Glomerular visceral epithelial cell (primary cell): ENCODE data around the gene SKIDA1.
A peak's percentile ranks its signal among the peaks of the same experiment; 100 is the strongest.

Source experiments
- DNase-seq: peaks from one replicate; pipeline ENCODE4 v3.0.0-alpha.2; 2016; ENCODE audit errors: extremely low spot score

The SKIDA1 gene

DNA sequence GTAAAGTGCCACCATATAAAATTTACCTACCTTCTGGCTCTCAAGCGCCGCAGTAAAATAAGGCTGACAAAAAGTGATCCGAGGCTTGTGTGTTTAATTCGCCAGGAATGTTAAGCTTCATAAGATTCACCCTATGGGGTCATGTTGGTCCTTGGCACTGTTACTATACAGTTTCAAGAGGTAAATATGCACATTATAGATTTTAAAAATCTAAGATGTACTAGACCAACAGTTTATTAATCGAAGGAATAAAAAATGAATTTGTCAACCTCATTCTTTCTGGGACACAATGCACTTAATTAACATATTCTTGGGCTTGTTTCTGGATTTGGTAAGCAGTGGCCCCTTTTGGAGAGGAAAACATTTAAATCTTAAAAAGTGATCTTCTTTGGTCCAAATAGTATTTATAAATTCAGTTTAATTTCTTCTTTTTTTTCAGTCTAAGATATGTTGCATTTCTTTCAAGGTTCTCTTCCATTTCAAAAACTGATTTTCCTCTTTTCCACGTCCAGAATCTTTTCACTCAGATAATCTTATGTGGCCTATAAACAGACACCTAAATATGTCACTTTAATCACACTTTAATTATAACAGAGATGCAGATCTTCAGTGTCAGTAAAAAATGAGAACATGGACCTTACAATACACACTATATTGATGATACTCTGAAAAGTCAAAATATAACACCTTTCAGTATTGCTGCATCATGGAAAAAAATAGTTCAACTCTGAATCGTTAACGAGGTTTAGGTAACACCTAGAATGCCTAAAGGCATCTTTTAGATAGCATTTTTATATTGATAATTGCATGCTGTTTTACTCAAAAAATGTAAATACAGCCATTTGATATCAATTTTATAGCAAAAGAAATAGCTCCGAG, 3.8 kb upstream of the SKIDA1 start:
- DNase-seq, result no peak

DNA sequence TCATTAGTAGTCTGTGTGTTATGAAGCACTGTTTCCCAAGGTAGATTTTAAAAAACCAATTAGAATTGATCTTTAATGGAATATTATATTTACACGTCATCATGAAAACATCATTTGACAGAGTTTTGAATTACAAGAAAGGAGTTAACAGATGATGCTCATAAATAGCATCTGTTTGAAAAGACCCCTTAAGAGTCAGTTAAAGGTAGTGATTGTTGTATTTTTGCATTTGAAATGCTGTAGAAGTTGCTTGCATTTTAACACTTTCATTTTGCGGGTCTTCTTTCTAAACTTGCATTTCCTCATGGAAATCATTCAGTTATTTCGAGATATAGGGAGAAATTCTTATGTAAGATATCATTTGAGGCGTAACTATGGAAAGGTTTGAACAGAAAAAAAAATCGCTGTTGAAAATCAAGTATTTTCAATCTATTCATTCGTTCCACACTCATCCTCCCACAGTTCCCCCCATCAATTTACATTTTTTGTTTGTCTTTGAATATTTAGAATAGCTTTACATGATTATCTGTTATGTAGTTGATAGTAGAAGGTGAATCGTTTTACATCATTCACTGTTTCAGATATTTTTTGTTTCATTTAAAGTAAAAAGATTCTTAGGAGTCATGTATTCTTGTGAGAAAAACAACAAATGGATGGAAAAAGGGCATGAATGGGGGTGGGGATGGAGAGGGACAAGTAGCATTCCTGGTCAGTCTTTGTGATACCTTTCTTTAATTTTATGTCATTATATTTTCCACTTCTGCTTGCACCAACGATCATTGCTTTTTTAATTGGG, 3.0 kb upstream of the SKIDA1 start:
- DNase-seq, result no peak

DNA sequence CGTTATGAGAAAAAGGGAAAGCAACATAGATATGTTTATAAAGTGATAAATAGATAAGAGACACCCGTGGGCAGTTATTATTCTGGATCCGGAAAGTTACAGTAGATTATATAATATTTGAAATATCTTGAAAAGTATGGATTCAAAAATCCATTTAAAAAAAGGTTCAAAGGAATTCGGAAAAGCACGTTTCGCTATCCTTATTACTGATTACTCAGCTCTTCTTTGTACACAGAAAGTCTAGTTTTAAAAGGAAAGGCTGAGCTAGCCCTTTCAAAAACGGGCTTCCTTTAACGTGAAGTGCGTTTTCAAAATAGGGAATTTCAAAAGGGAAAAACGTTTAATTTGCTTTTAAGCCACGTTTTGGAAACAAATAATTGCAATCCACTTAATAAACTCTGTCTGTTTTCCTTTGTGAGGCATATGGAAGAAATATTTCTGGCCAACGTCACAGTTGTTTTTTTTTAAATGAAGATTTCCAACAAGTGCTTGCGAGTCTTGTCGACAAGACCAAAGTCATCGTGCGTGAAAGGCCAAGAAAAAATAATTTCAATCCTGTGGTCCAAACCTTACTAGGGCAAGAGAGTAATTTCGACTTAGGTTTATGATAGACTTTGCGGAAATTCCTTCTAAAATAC, 2.2 kb upstream of the SKIDA1 start:
- DNase-seq, result no peak

DNA sequence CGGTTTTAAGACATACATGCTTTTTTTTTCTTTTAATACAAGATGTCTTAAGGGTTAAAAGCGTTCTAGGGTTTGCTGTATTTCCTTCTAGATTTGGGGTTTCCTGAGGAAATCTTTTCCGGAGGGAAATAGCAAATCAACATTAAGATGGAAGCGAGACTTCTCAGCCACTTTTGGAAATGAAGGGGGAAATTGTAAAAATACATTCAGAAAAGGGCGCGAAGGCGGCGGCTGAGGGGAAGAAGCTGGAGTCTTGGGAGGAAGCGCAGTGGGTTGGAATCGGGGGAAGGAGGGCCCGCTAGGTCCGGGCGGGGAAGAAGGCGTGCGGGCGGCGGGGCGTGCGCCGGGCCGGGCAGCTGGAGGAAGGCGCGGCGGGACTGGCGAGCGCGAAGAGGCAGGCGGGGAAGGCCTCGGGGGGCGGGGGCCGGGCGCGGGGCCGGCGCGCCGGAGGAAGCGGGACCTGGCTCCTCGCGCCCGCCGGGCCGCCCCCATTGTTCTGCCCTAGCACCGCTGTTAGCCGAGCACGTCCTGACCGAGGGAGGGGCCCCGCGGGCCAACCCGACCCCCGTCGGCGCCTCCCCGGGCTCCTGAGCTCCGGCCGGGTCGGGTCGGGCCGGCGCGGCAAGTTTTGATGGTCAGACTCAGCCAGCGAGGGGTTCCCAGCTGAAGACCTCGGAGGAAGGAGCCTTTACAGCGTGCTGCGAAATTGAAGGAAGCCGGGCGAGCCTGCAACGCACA, 1.5 kb upstream of the SKIDA1 start:
- DNase-seq, result peak; percentile 78

DNA sequence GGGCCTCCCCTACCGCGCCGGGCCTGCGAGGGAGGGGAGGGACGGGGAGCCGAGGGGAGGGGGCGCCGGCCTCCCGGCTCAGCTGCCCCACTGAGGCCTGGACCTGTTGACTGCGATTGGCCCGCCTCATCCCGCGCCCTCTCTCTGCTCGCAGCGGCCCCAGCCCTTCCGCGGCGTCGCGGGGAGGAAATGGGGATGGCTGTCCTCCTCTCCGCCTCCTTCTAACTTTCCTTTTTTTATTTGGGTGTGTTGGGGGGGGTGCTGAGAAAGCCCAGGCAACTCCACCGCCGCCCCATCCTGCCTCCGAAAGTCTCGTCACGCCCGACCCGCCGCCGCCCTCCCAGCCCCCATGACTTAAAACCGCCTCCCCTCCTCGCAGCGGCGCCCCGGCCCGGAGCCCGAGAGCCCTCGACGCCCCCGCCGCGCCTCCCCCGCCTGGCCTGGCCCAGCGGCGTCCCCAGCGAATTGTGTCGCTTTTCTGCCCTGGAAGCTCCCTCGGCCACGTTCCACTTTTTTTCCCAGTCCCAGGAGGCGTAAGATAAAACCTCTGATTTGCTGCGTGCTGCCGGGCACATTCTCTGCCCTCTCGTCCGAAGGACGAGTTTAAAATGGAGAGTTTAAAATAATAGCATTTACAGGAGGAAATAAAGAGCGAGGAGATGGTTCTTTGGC, 842 bp upstream of the SKIDA1 start:
- DNase-seq, result peak; percentile 88

DNA sequence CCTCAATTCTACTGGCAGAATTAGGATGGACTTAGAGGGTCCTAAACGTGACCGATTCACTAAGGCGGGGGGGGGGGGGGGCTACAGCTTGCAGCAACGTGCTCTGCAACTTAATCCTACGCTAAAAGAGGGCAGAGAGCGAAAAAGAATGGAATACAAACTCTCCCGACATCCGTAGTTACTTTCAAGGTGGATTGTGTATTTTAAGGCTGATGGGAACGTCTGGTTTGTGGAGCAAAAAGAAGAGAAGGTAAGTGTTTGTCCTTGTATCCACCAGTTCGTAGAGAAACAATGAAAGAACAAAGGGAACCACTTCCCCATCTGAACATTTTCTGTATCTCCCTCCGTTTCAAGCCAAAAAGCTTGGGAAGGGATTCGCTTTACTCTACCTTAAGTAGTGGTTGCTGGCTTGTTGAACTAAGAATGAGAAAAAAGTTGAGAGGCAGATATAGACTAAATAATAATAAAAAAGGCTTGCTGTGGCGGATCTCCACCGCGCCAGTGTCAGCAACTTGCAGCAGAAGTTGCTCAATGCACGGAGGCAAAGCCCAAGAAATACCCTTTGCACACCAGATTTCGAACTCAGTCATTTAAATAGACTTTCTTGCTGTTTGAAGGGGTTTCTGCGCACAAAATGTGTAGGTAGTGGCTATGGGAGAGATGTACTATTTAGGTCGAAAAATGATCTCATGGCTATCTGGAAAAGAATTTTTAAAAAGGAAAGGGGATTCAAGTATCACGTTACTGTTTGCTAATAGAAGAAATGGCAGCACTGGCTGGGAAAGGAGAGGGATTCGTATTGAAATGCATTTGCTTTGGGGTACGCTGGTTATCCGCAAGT, 736 bp downstream of the SKIDA1 start:
- DNase-seq, result no peak

DNA sequence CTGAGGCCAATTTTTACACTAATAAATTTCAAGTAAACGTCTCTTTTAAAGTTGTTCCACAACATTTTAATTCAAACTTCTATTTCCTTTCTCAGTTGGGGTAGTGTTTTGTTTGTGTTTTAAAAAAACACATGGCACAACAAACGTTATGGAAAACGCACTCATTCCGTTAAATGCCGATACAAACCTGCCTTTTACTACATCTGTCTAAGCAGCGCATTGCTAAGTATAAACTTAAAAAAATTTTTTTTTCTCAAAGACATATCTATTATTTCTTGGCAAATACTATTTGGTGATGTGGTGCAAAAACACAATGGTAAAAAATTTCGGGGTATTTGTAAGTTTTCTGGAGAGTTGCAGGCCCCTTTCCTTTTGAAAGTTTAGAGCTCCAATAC, 1.4 kb downstream of the SKIDA1 start:
- DNase-seq, result no peak

DNA sequence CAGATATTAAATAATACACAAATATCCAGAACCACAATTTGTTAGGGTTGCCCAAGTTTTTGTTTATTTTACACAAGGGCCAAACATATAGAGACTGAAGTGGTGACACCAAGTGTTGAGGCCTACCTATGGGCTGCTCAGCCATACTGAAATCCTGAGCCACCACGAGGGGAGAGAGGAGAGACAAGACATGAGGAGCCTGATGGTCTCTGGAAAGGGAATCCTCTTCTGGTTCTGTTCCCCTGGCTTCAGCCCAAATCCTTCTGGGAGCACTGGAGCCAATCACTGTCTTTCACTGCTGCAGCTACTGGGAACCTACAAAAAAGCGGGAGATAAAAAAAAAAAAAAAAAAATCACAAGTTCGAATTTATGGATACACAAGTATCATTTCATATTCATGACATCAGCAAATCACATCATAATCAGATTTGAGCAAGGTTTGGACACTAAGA, 1.9 kb downstream of the SKIDA1 start:
- no peak for DNase-seq

DNA sequence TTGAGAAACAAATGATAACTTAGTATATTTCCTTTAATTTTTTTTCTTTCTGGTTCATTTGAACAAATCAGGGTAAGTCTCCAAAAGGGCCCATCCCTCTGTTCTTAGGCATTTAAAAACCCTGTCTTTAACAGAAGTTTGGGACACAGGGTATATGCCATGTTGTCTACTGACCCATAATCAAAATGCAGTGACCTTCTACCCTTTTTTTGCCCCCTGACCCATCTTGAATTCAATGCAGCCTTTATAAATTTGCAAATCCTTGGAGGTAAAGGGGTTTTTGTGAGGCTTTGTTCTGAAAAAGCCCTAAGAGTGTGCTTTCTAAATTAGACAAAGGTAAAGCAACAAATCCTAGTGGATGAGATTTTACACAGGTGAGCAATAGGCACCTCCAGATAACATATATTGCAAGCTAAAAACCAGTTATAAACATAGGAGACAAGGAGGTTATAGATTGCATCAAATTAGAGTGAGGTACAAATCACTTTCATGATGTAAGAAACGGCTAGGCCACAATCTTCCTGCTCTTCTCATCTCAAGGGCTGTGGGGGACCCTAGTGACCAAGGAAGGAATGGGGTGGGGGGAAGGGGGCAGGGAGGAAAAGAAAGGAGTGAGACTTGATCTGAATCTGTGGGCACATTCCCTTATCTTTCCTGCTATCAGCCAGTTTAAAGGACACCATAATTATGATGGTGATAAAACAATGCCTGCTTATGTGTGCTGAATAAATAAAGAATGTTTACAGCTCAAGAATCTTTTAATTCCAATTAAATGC, 2.7 kb downstream of the SKIDA1 start:
- DNase-seq, result no peak

DNA sequence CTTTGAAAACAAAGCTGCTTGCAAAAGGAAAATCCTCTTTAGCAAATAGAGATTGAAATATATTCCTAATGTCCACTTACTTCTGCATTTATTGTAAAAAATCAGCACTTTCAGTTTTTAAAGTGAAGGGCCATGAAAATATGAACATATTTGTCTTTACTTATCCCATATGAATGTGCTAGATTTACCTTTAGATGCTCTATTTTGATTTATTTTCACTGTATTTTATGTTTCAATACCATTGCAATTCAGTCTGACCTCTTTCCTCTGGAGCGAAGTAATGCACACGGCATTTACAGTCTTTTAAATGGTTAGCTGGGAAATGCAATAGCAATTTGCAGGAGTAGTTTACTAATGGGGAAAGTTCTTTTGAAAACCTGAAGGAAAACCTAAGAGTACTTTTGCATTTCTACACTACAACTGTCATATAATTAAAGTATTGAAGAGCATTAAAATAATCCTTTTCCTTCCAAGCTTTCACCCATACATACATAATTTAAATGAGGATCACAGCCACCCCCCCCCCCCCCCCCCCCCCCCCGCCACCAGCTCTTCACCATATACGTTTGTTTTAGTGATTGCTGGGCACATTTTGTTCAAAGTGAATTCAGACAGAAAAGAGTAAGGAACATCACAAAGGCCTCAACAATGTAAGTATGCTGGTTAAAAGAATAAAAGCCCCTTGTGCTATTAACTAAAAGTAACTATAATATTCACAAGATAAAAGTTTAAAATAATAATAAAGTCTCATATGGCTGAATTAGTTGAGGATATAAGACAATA, 3.5 kb downstream of the SKIDA1 start:
- no peak for DNase-seq

DNA sequence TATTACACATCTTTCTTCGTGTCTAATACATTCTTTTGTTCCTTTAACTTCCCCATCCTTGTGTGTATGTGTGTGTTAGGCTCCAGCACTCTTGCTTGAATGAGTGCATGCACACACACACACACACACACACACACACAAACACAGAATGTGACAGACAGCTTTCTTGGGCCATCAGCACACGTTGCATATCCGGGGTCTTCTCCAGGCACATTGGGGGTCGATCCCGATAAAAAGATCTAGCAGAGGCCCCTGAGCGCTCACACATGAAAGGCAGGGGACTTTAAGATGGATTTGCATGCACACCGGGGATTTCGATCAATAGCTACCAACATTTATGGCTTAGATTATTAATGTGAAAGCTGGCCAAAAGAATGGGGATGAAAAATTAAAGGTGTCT, 4.5 kb downstream of the SKIDA1 start:
- no peak for DNase-seq

DNA sequence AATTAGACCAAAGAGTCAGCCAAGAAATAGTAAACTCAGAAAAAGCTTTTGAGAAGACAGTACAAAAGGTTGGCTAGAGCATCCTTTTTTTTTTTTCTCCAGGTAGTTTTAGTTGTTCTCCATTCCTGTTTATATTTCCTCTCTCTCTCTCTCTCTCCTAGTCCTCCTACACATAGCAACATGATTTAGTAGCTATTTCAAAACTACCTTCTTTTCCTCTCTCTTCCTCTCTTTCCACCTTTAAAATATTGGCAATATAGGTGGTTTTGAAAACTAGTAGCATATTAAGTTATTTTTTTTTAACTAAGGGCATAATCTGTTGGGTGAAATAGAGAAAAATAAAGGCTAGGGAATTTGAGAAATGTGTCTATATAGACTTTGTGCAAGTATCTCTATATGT, 5.0 kb downstream of the SKIDA1 start:
- DNase-seq, result no peak

DNA sequence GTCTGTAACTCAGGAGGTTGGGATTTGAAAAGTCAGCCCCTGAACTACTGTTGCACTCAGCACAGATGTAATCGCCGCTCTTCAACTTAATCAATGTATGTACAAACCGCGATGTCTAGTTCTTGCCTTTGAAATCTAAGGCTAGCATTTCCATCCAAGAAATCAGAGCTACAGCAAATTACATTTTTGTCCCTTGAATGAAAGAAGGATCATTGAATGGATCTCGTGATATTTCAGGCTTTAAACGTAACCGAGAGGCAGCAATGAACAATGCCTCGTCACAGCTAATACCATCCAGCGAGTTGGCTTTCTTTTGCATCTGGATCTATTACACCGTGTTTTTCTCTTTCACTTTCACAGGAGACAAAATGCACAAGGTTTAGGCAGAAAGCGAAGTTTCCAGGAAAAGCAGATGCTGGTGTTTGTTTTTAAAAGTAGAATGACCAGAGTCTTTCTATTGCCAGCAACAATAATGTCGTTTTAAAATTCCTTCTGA, 5.5 kb downstream of the SKIDA1 start:
- DNase-seq, result no peak

DNA sequence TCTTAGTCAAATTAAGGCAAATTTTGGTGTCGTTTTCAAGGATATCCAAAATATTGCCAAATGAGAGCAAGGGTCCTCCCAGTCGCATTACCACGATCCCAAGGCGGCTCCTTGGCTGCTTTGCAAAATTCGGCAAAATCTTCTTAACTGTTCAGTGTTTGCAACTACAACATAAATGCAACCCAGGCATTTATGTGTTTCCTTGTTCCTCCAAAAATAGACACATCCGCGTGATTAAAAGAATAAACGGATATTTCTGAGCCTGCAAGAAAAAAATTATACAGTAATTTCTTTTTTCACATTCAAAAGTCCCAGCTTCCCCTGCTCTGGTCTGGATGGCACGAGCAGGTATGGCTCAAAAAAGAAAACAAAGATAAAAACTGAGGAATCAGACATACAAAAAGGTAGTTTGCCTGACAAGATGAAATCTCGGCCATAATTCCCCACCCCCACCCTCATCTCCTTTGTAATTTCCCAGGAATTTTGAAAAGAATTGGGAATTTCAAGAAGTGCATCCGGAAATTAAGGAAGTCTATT, 6.0 kb downstream of the SKIDA1 start:
- no peak for DNase-seq

DNA sequence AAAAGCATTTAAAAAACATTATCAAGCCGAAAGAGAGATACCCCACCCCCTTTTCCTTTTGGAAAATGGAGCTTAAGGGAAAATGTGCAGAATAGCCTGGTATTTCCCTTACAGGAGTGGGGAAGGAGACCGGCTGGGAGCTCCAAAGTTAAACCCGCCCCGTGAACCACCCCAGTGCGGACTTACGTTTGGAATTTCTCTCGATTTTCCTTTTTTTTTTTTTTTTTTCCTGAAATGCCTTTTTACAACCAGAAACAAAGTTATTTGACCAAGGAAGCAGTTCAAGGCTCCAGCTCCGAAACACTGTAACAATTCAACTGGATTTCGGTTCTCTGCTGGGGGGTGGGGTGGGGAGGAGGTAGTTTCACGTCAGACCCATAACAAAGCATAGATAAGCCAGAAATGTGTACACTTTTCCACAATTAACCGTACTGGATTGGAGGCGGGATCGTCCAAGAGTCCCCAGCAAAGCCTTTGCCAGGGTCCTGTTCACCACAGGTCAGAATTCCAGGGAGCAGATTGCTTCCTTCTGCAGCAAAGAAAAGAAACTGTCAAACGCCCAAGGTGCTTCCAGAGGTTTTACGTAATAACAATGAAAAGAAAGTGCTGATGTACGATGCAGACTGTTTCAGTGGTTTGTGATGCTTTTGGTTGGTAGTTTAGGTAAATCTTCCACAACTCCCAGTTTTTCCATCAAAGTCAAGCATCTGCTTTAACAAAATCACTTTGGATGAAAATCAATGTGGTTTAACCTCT, 6.7 kb downstream of the SKIDA1 start:
- DNase-seq, result no peak

DNA sequence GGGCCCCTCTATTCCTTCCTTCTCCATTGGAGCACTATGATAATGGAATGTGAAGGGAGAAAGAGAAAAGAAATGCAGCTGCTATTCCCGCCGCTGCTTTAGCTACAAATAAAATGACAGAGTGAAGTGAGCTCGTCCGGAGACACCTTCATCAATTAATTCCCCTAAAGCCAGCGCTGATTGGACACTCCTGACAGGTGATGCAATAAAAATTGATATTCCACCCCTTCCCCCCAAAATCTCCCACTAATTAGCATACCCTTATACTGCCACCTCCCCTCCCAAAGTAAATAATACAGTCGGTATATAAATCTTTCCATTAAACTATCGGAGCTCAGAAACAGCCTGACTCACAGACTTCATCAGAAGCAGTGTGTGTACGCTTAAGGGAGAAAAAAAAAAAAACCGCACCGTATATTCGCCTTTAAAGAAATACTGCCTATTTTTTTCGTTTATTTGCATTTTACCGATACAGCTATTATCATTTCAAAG, 7.3 kb downstream of the SKIDA1 start:
- DNase-seq, result no peak
